ENCODE measurements around the gene SLC2A4RG. TPM values are rescaled to one million over a fixed set of nuclear protein-coding genes. Genes with fewer than 3 reads are reported as not detected.

Gene SLC2A4RG
- total RNA-seq, 1 experiment from 2014 or later, result 169 TPM

- TF ChIP-seq CTCF (IDR thresholded peaks at IDR 0.05; ENCODE audit: unreplicated experiment), result no peak
- Mint-ChIP-seq H3K9me3 (ENCODE audit: low read depth, unreplicated experiment) (no peaks in the 10 kb centered on the region), H3K4me1 (ENCODE audit: low read depth, unreplicated experiment) (peaks cover 29% of the 10 kb centered on the region), H3K36me3 (ENCODE audit: insufficient read depth, unreplicated experiment) (peaks cover 93% of the 10 kb centered on the region), H3K27me3 (ENCODE audit: unreplicated experiment) (no peaks in the 10 kb centered on the region), H3K27ac (ENCODE audit: unreplicated experiment) (peak overlapping the region; percentile 63), H3K4me3 (ENCODE audit: low read depth, unreplicated experiment) (no peak overlapping the region)
- DNase-seq, result no peak
- CTCF ChIA-PET, result no interaction called here
- intact Hi-C loops (cut with micrococcal nuclease; ENCODE audit: unreplicated experiment), result no loop called here
- BruUV-seq (replicated peaks), result no TSS peak
These were observed 42.2 kb upstream of the SLC2A4RG start for GRCh38 chr20:63697357-63697867.

DNA sequence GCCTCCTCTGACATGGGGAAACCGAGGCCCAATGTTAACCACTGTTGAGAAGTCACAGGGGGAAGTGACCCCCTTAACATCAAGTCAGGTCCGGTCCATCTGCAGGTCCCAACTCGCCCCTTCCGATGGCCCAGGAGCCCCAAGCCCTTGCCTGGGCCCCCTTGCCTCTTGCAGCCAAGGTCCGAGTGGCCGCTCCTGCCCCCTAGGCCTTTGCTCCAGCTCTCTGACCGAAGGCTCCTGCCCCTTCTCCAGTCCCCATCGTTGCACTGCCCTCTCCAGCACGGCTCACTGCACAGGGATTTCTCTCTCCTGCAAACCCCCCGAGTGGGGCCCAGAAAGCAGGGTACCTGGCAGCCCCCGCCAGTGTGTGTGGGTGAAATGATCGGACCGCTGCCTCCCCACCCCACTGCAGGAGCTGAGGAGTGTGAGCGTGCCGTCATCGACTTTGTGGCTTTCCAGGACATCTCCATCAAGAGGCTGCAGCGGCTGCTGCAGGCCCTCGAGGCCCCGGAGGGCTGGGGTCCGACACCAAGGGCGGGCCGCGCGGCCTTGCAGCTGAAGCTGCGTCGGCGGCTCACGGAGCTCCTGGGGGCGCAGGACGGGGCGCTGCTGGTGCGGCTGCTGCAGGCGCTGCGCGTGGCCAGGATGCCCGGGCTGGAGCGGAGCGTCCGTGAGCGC, 41.6 kb upstream of the SLC2A4RG start:
- intact Hi-C loops (cut with micrococcal nuclease; ENCODE audit: unreplicated experiment), result no loop called here
- CTCF ChIA-PET, result interaction anchor here (0.5 to 1.5 kb wide), 6 partner anchors 10 to 424 kb away, joined by 3 to 7 read pairs (median 4); partner anchors contain the start of genes ARFRP1, TPD52L2 and ZGPAT
- peak overlapping the region; percentile 63 for H3K27ac Mint-ChIP-seq (ENCODE audit: unreplicated experiment)
- peaks cover 93% of the 10 kb centered on the region for H3K36me3 Mint-ChIP-seq (ENCODE audit: insufficient read depth, unreplicated experiment)
- peak overlapping the region; percentile 28 for H3K4me3 Mint-ChIP-seq (ENCODE audit: low read depth, unreplicated experiment)
- H3K27me3 Mint-ChIP-seq (ENCODE audit: unreplicated experiment), result no peaks in the 10 kb centered on the region
- H3K4me1 Mint-ChIP-seq (ENCODE audit: low read depth, unreplicated experiment), result peaks cover 27% of the 10 kb centered on the region
- BruUV-seq (replicated peaks), result no TSS peak
- no peaks in the 10 kb centered on the region for H3K9me3 Mint-ChIP-seq (ENCODE audit: low read depth, unreplicated experiment)
- DNase-seq, result no peak
- no peak for TF ChIP-seq CTCF (IDR thresholded peaks at IDR 0.05; ENCODE audit: unreplicated experiment)

DNA sequence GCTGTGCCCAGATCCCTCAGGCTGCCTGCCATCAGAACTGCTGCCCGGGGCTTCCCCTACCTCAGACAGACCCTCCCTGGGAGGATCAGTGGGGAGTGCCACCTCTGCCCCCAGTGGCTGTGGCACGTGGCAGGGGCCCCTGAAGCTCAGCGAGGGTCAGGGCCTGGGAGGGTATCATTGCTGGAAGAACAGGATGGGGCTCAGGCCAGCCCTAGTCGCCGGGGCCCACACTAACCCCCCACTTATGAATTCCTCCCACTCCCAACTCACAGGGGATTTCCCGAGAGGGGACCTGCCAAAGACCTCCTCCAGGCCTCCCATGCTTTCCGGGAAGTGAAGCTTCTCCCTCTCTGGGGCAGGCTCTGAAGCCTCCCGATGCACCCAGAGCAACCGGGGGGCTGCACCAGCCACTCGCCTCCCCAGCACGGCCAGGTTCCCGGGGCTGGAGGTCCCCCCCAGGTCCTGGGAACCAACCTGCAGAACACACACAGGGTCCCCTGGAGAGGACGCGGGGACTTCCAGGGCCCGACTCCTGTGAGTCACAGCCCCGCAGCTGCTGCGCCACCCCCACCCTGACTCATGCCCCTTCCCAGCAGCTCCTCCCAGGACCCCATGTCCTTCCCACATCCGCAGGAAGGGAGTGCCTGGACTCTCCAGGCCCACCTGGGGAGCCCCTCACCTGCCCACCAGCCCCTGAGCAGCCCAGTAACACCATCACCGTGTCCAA, 40.7 kb upstream of the SLC2A4RG start:
- Mint-ChIP-seq H3K27me3 (ENCODE audit: unreplicated experiment) (no peaks in the 10 kb centered on the region), H3K4me1 (ENCODE audit: low read depth, unreplicated experiment) (peaks cover 27% of the 10 kb centered on the region), H3K9me3 (ENCODE audit: low read depth, unreplicated experiment) (no peaks in the 10 kb centered on the region), H3K27ac (ENCODE audit: unreplicated experiment) (peak overlapping the region; percentile 80), H3K4me3 (ENCODE audit: low read depth, unreplicated experiment) (peak overlapping the region; percentile 65), H3K36me3 (ENCODE audit: insufficient read depth, unreplicated experiment) (peaks cover 93% of the 10 kb centered on the region)
- no peak for TF ChIP-seq CTCF (IDR thresholded peaks at IDR 0.05; ENCODE audit: unreplicated experiment)
- CTCF ChIA-PET, result interaction anchor here (0.5 to 1.5 kb wide), 6 partner anchors 9 to 166 kb away, joined by 3 to 7 read pairs (median 4); partner anchors contain the start of genes ARFRP1, TPD52L2 and ZGPAT
- BruUV-seq (replicated peaks), result no TSS peak
- intact Hi-C loops (cut with micrococcal nuclease; ENCODE audit: unreplicated experiment), result no loop called here
- peak; percentile 93 for DNase-seq

GRCh38 chr20:63699466-63700198, 39.9 kb upstream of the SLC2A4RG start:
- intact Hi-C loops (cut with micrococcal nuclease; ENCODE audit: unreplicated experiment), result no loop called here
- H3K27ac Mint-ChIP-seq (ENCODE audit: unreplicated experiment), result peak overlapping the region; percentile 80
- CTCF ChIA-PET, result interaction anchor here (0.7 to 1.5 kb wide), 3 partner anchors 13 to 165 kb away, joined by 3 to 7 read pairs (median 3); partner anchors contain the start of gene TPD52L2
- H3K36me3 Mint-ChIP-seq (ENCODE audit: insufficient read depth, unreplicated experiment), result peaks cover 87% of the 10 kb centered on the region
- H3K9me3 Mint-ChIP-seq (ENCODE audit: low read depth, unreplicated experiment), result no peaks in the 10 kb centered on the region
- BruUV-seq (replicated peaks), result no TSS peak
- peaks cover 27% of the 10 kb centered on the region for H3K4me1 Mint-ChIP-seq (ENCODE audit: low read depth, unreplicated experiment)
- peak overlapping the region; percentile 65 for H3K4me3 Mint-ChIP-seq (ENCODE audit: low read depth, unreplicated experiment)
- DNase-seq, result no peak
- TF ChIP-seq CTCF (IDR thresholded peaks at IDR 0.05; ENCODE audit: unreplicated experiment), result no peak
- H3K27me3 Mint-ChIP-seq (ENCODE audit: unreplicated experiment), result no peaks in the 10 kb centered on the region
